ENCODE results near the gene NCKAP5.

Gene NCKAP5

DNA sequence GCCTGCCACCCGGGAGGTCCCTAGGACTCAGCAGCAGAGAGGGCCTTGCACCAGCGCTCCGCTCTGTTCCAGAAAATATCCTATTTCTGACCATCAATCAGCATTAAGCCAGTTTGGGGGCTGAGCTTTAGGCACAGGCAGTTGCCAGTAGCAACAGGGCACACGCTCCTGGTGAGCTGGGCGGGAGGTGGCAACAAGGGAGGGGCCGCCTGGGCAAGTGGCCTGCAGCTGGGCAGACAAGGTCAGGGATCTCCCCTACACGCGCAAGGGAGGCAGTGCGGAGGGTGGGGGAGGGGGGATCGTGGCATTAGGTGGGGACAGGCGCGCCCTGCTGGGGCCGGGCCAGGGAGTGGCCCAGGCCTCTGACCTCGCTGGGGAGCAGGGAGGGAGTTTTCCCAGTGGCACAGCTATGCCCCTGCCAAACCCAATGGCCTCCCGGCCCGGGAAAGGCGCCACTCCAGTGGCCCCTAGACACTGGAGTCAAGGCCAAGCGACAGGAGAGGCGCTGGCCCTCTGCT, 302.8 kb downstream of the NCKAP5 start:
- Histone ChIP-seq H3K9me3 (ENCODE audit: insufficient read depth, low read depth, low read length) (no peaks in the 10 kb centered on the region), H3K4me1 (ENCODE audit: insufficient read depth, low read length) (peaks cover 11% of the 10 kb centered on the region), H3K27ac (ENCODE audit: low read depth, low read length) (no peak overlapping the region), H3K27me3 (ENCODE audit: insufficient read depth, low read length) (peaks cover 31% of the 10 kb centered on the region), H3K36me3 (ENCODE audit: insufficient read depth, low read length) (no peaks in the 10 kb centered on the region), H3K9ac (ENCODE audit: low read depth, low read length) (no peak overlapping the region), H3K4me3 (ENCODE audit: low read length) (peak overlapping the region; percentile 70)
- WGBS = 15% methylated on average over 19 of the region's 19 CpGs

- H3K9ac ChIP-seq (ENCODE audit: low read depth, low read length) = no peak overlapping the region
- peaks cover 31% of the 10 kb centered on the region for H3K27me3 ChIP-seq (ENCODE audit: insufficient read depth, low read length)
- no peak overlapping the region for H3K27ac ChIP-seq (ENCODE audit: low read depth, low read length)
- H3K9me3 ChIP-seq (ENCODE audit: insufficient read depth, low read depth, low read length) = no peaks in the 10 kb centered on the region
- WGBS = 78% methylated on average over 7 of the region's 7 CpGs
- no peaks in the 10 kb centered on the region for H3K36me3 ChIP-seq (ENCODE audit: insufficient read depth, low read length)
- peaks cover 11% of the 10 kb centered on the region for H3K4me1 ChIP-seq (ENCODE audit: insufficient read depth, low read length)
- peak overlapping the region; percentile 70 for H3K4me3 ChIP-seq (ENCODE audit: low read length)
Measured at GRCh38 chr2:133264989-133265401, 303.3 kb downstream of the NCKAP5 start.

GRCh38 chr2:133262893-133263292, 305.4 kb downstream of the NCKAP5 start:
- Histone ChIP-seq H3K27me3 (ENCODE audit: insufficient read depth, low read length) (peaks cover 31% of the 10 kb centered on the region), H3K4me3 (ENCODE audit: low read length) (no peak overlapping the region), H3K4me1 (ENCODE audit: insufficient read depth, low read length) (peaks cover 11% of the 10 kb centered on the region), H3K9me3 (ENCODE audit: insufficient read depth, low read depth, low read length) (no peaks in the 10 kb centered on the region), H3K27ac (ENCODE audit: low read depth, low read length) (no peak overlapping the region), H3K36me3 (ENCODE audit: insufficient read depth, low read length) (no peaks in the 10 kb centered on the region), H3K9ac (ENCODE audit: low read depth, low read length) (no peak overlapping the region)
- 80% methylated on average over 2 of the region's 2 CpGs for WGBS

DNA sequence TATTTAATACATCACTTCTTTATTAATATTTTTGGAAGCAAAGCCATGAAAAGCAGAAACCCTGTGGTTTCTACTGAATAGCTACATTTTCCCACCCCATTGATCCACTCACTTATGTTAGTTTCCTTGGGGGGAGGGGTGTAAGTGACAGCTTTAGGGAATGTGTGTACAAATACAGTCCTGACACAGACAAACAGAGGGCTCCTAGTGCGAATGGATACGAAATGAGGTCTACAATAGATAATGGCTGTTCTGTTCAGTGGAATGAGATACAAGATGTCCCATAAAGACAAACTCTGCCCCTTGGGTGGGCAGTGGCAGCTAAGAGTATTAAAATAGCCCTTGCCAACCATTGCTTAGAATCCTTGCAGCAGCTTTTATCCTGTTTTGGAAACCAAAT, 312.9 kb downstream of the NCKAP5 start:
- H3K27ac ChIP-seq (ENCODE audit: low read depth, low read length) = no peak overlapping the region
- no peak overlapping the region for H3K4me3 ChIP-seq (ENCODE audit: low read length)
- no peaks in the 10 kb centered on the region for H3K27me3 ChIP-seq (ENCODE audit: insufficient read depth, low read length)
- H3K9ac ChIP-seq (ENCODE audit: low read depth, low read length) = no peak overlapping the region
- 98% methylated on average over 2 of the region's 2 CpGs for WGBS
- no peaks in the 10 kb centered on the region for H3K36me3 ChIP-seq (ENCODE audit: insufficient read depth, low read length)
- H3K4me1 ChIP-seq (ENCODE audit: insufficient read depth, low read length) = no peaks in the 10 kb centered on the region
- H3K9me3 ChIP-seq (ENCODE audit: insufficient read depth, low read depth, low read length) = no peaks in the 10 kb centered on the region

GRCh38 chr2:133253793-133254192, 314.5 kb downstream of the NCKAP5 start:
- Histone ChIP-seq H3K9me3 (ENCODE audit: insufficient read depth, low read depth, low read length) (no peaks in the 10 kb centered on the region), H3K27ac (ENCODE audit: low read depth, low read length) (no peak overlapping the region), H3K4me3 (ENCODE audit: low read length) (no peak overlapping the region), H3K4me1 (ENCODE audit: insufficient read depth, low read length) (no peaks in the 10 kb centered on the region), H3K27me3 (ENCODE audit: insufficient read depth, low read length) (no peaks in the 10 kb centered on the region), H3K36me3 (ENCODE audit: insufficient read depth, low read length) (no peaks in the 10 kb centered on the region), H3K9ac (ENCODE audit: low read depth, low read length) (no peak overlapping the region)
- WGBS = 91% methylated on average over 2 of the region's 2 CpGs

- H3K4me3 ChIP-seq (ENCODE audit: low read length) = no peak overlapping the region
- 85% methylated on average over 4 of the region's 5 CpGs for WGBS
- no peaks in the 10 kb centered on the region for H3K27me3 ChIP-seq (ENCODE audit: insufficient read depth, low read length)
- no peaks in the 10 kb centered on the region for H3K9me3 ChIP-seq (ENCODE audit: insufficient read depth, low read depth, low read length)
- no peak overlapping the region for H3K9ac ChIP-seq (ENCODE audit: low read depth, low read length)
- no peaks in the 10 kb centered on the region for H3K4me1 ChIP-seq (ENCODE audit: insufficient read depth, low read length)
- no peak overlapping the region for H3K27ac ChIP-seq (ENCODE audit: low read depth, low read length)
- H3K36me3 ChIP-seq (ENCODE audit: insufficient read depth, low read length) = no peaks in the 10 kb centered on the region
Measured at GRCh38 chr2:133252780-133253355, 315.4 kb downstream of the NCKAP5 start.

DNA sequence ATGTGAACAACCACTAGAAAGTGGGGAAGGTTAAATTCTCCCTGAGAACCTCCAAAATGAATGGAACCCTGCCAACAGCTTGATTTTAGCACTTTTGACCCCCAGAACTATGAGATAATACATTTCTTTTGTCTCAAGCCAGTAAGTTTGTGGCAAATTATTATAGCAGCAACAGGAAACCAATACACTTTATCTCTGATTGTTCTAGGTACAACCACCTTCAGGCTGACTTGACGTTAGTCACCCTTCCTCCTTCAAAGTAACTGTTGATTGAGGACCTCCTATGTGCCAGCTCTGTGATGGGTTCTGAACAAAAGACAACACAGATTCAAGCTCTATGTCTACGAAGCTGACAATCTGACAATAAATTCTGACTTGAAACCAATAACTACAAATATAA, 318.9 kb downstream of the NCKAP5 start:
- H3K9me3 ChIP-seq (ENCODE audit: insufficient read depth, low read depth, low read length) = no peaks in the 10 kb centered on the region
- H3K4me3 ChIP-seq (ENCODE audit: low read length) = no peak overlapping the region
- no peaks in the 10 kb centered on the region for H3K36me3 ChIP-seq (ENCODE audit: insufficient read depth, low read length)
- H3K9ac ChIP-seq (ENCODE audit: low read depth, low read length) = no peak overlapping the region
- no peak overlapping the region for H3K27ac ChIP-seq (ENCODE audit: low read depth, low read length)
- no peaks in the 10 kb centered on the region for H3K4me1 ChIP-seq (ENCODE audit: insufficient read depth, low read length)
- no peaks in the 10 kb centered on the region for H3K27me3 ChIP-seq (ENCODE audit: insufficient read depth, low read length)
- WGBS = 92% methylated on average over 2 of the region's 2 CpGs

DNA sequence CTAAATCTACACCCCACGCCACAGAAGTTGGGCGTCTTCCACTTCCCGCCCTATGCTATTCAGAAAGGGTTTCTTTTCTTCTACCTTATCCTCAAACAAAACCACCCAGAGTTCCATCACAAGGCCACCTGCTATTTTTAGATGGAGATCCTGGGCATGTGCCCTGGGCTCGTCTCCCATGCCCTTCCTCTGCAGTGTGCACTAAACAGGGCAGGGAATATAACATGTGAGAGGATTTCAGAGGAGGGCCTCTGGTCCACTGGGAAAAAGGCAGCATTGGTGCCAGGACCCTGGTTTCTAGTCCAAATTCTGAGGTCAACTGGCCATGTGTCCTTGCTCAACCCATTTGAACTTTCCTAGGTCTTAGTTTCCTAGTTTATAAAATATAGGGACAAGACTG, 320.0 kb downstream of the NCKAP5 start:
- no peak overlapping the region for H3K27ac ChIP-seq (ENCODE audit: low read depth, low read length)
- no peaks in the 10 kb centered on the region for H3K36me3 ChIP-seq (ENCODE audit: insufficient read depth, low read length)
- H3K9ac ChIP-seq (ENCODE audit: low read depth, low read length) = no peak overlapping the region
- no peaks in the 10 kb centered on the region for H3K27me3 ChIP-seq (ENCODE audit: insufficient read depth, low read length)
- no peak overlapping the region for H3K4me3 ChIP-seq (ENCODE audit: low read length)
- 94% methylated on average over 4 of the region's 4 CpGs for WGBS
- H3K4me1 ChIP-seq (ENCODE audit: insufficient read depth, low read length) = no peaks in the 10 kb centered on the region
- no peaks in the 10 kb centered on the region for H3K9me3 ChIP-seq (ENCODE audit: insufficient read depth, low read depth, low read length)

DNA sequence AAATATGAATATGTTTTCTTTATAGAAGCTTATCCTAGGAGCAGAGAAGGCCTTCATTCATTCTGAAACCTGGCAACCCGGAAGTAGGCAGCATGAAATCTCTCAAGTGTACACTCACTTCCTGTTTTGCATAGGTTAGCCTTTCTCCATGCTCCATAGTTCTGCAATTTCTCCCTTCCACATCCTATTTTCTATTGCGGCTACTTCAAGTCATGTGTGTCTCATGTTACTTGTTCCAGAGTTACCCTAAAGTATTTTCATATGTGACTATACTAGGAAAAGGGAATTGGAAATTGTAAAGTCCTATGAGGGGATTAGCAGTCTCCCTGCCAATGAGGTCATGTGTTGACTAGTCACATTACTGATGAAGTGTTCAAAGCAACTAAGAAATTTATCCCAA, 320.6 kb downstream of the NCKAP5 start:
- no peak overlapping the region for H3K27ac ChIP-seq (ENCODE audit: low read depth, low read length)
- no peaks in the 10 kb centered on the region for H3K4me1 ChIP-seq (ENCODE audit: insufficient read depth, low read length)
- H3K9ac ChIP-seq (ENCODE audit: low read depth, low read length) = no peak overlapping the region
- no peaks in the 10 kb centered on the region for H3K36me3 ChIP-seq (ENCODE audit: insufficient read depth, low read length)
- H3K9me3 ChIP-seq (ENCODE audit: insufficient read depth, low read depth, low read length) = no peaks in the 10 kb centered on the region
- no peaks in the 10 kb centered on the region for H3K27me3 ChIP-seq (ENCODE audit: insufficient read depth, low read length)
- H3K4me3 ChIP-seq (ENCODE audit: low read length) = no peak overlapping the region
- WGBS = 98% methylated on average over 2 of the region's 2 CpGs

DNA sequence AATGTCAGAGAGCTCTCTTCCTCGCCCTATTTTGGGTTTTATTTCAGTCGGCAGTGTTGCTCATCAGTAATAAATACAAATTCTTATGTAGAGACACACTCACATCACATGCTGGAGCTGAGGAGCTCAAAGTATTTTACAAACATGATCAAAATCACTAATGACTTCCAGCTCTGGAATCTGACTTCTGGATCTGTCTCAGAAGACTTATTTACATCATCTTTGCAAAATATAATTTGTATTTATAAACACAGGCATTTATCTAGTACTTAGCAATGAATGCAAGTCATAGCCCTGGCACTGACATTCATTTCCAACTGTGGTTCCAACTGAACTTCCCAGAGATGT, 327.1 kb downstream of the NCKAP5 start:
- no peak overlapping the region for H3K9ac ChIP-seq (ENCODE audit: low read depth, low read length)
- WGBS = 97% methylated on average over 2 of the region's 2 CpGs
- H3K36me3 ChIP-seq (ENCODE audit: insufficient read depth, low read length) = no peaks in the 10 kb centered on the region
- no peaks in the 10 kb centered on the region for H3K27me3 ChIP-seq (ENCODE audit: insufficient read depth, low read length)
- no peak overlapping the region for H3K27ac ChIP-seq (ENCODE audit: low read depth, low read length)
- H3K4me3 ChIP-seq (ENCODE audit: low read length) = no peak overlapping the region
- no peaks in the 10 kb centered on the region for H3K9me3 ChIP-seq (ENCODE audit: insufficient read depth, low read depth, low read length)
- H3K4me1 ChIP-seq (ENCODE audit: insufficient read depth, low read length) = no peaks in the 10 kb centered on the region

DNA sequence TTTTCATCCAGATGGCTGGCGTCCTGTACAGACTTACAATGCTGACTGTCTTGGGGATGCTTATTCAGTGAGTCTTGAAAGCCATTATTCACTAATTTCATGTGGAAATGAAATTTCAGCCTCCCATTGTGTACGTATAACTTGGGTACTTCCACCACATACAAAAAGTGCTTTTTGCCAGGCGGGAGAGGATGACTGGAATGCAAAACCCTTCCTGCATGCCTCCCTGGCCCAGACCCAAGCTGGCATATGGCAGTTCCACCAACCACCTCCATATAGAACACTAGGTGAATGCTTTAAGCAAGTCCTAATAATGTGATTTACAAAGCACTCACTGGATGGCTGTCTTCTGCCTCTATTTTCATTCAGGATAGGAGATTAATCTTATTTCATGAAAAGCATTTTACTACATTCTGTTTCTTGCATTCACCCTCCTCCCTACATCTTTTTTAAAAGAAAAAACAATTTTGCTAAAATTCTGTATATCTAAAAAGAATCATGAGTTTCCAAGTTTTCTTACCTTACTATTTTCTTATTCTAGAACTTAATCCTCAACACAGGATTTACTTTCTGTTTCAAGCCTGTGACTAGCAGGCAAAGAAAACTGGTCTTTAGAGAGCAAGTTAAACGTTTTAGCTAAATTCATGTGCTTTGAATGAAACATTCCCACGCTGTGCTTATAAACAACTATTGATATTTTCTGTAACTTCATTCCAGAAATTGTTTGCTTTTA, 327.6 kb downstream of the NCKAP5 start:
- H3K27ac ChIP-seq (ENCODE audit: low read depth, low read length) = no peak overlapping the region
- no peaks in the 10 kb centered on the region for H3K27me3 ChIP-seq (ENCODE audit: insufficient read depth, low read length)
- no peak overlapping the region for H3K4me3 ChIP-seq (ENCODE audit: low read length)
- no peak overlapping the region for H3K9ac ChIP-seq (ENCODE audit: low read depth, low read length)
- no peaks in the 10 kb centered on the region for H3K36me3 ChIP-seq (ENCODE audit: insufficient read depth, low read length)
- 95% methylated on average over 5 of the region's 5 CpGs for WGBS
- no peaks in the 10 kb centered on the region for H3K9me3 ChIP-seq (ENCODE audit: insufficient read depth, low read depth, low read length)
- no peaks in the 10 kb centered on the region for H3K4me1 ChIP-seq (ENCODE audit: insufficient read depth, low read length)
